ENCODE results near the gene IFNG-AS1. TPM values are rescaled to one million over a fixed set of nuclear protein-coding genes. Genes with fewer than 3 reads are reported as not detected.

IFNG-AS1 gene
- polyA plus RNA-seq: under 1 TPM in 1 of 4 donors, not detected in 3; 0.10 TPM
- long read RNA-seq, donor 1: 0 reads
- long read RNA-seq, donor 2: 0 reads
- long read RNA-seq, donor 3: 0 reads
- long read RNA-seq, donor 4: 0 reads
- long read RNA-seq, donor 5: 0 reads
- long read RNA-seq, donor 6: 0 reads
- long read RNA-seq, donor 7: 0 reads
- long read RNA-seq, donor 8: 0 reads
- long read RNA-seq, donor 9: 0 reads
- long read RNA-seq, donor 10: 0 reads

- FAIRE-seq (no peak), DNase-seq (no peak)
- Histone ChIP-seq H3K4me1 (ENCODE audit: control insufficient read depth in 3 of 3, insufficient read depth in 2 of 3, low read depth in 1 of 3, low read length in 2 of 3) (peaks cover 0 to 5% (median 0%) of the 10 kb centered on the region in 3 donors), H3K27me3 (ENCODE audit: control insufficient read depth in 3 of 3, insufficient read depth in 3 of 3, low read length in 3 of 3) (peaks cover 0 to 2% (median 0%) of the 10 kb centered on the region in 3 donors), H3K36me3 (ENCODE audit: control insufficient read depth in 3 of 3, insufficient read depth in 2 of 3, low read depth in 1 of 3, low read length in 3 of 3) (no peaks in the 10 kb centered on the region), H3K9me3 (ENCODE audit: control insufficient read depth in 2 of 2, insufficient read depth in 1 of 2, low read depth in 1 of 2, low read length in 1 of 2) (no peaks in the 10 kb centered on the region), H3K4me3 (ENCODE audit: low read depth in 1 of 3, low read length in 3 of 3) (no peak within 1 kb of the TSS), H3K27ac (ENCODE audit: low read depth in 1 of 3, low read length in 2 of 3) (peak within 1 kb of the TSS in 1 of 3 donors; percentile 55)
- 51 to 64% (median 60%) methylated on average over 7 of the region's 7 CpGs for WGBS, 3 donors
These were observed at the start of gene IFNG-AS1 for GRCh38 chr12:67989184-67989920. TSS of gene IFNG-AS1 (plus strand) at chr12:67989447.

GRCh38 chr12:67939611-67940010, 49.6 kb upstream of the IFNG-AS1 start:
- DNase-seq: no peak
- FAIRE-seq: no peak
- Histone ChIP-seq H3K27ac (ENCODE audit: low read depth in 1 of 3, low read length in 2 of 3) (no peak overlapping the region), H3K4me3 (ENCODE audit: low read depth in 1 of 3, low read length in 3 of 3) (no peak overlapping the region), H3K36me3 (ENCODE audit: control insufficient read depth in 3 of 3, insufficient read depth in 2 of 3, low read depth in 1 of 3, low read length in 3 of 3) (no peaks in the 10 kb centered on the region), H3K27me3 (ENCODE audit: control insufficient read depth in 3 of 3, insufficient read depth in 3 of 3, low read length in 3 of 3) (no peaks in the 10 kb centered on the region), H3K9me3 (ENCODE audit: control insufficient read depth in 2 of 2, insufficient read depth in 1 of 2, low read depth in 1 of 2, low read length in 1 of 2) (no peaks in the 10 kb centered on the region), H3K4me1 (ENCODE audit: control insufficient read depth in 3 of 3, insufficient read depth in 2 of 3, low read depth in 1 of 3, low read length in 2 of 3) (peaks cover 0 to 6% (median 0%) of the 10 kb centered on the region in 3 donors)
- WGBS, 3 donors: 66 to 78% (median 73%) methylated on average over 2 of the region's 2 CpGs

- Histone ChIP-seq H3K36me3 (ENCODE audit: control insufficient read depth in 3 of 3, insufficient read depth in 2 of 3, low read depth in 1 of 3, low read length in 3 of 3) (no peaks in the 10 kb centered on the region), H3K4me3 (ENCODE audit: low read depth in 1 of 3, low read length in 3 of 3) (no peak overlapping the region), H3K27me3 (ENCODE audit: control insufficient read depth in 3 of 3, insufficient read depth in 3 of 3, low read length in 3 of 3) (no peaks in the 10 kb centered on the region), H3K27ac (ENCODE audit: low read depth in 1 of 3, low read length in 2 of 3) (peak overlapping the region in 1 of 3 donors; percentile 66), H3K9me3 (ENCODE audit: control insufficient read depth in 2 of 2, insufficient read depth in 1 of 2, low read depth in 1 of 2, low read length in 1 of 2) (no peaks in the 10 kb centered on the region), H3K4me1 (ENCODE audit: control insufficient read depth in 3 of 3, insufficient read depth in 2 of 3, low read depth in 1 of 3, low read length in 2 of 3) (peaks cover 0 to 6% (median 0%) of the 10 kb centered on the region in 3 donors)
- DNase-seq (peak; percentile 57 to 58), FAIRE-seq (no peak)
- WGBS, 3 donors: 21 to 62% (median 37%) methylated on average over 3 of the region's 3 CpGs
These were observed 48.4 kb upstream of the IFNG-AS1 start for GRCh38 chr12:67940780-67941243.

GRCh38 chr12:67942724-67943123, 46.5 kb upstream of the IFNG-AS1 start:
- Histone ChIP-seq H3K36me3 (ENCODE audit: control insufficient read depth in 3 of 3, insufficient read depth in 2 of 3, low read depth in 1 of 3, low read length in 3 of 3) (no peaks in the 10 kb centered on the region), H3K9me3 (ENCODE audit: control insufficient read depth in 2 of 2, insufficient read depth in 1 of 2, low read depth in 1 of 2, low read length in 1 of 2) (no peaks in the 10 kb centered on the region), H3K27ac (ENCODE audit: low read depth in 1 of 3, low read length in 2 of 3) (no peak overlapping the region), H3K4me1 (ENCODE audit: control insufficient read depth in 3 of 3, insufficient read depth in 2 of 3, low read depth in 1 of 3, low read length in 2 of 3) (peaks cover 0 to 6% (median 0%) of the 10 kb centered on the region in 3 donors), H3K27me3 (ENCODE audit: control insufficient read depth in 3 of 3, insufficient read depth in 3 of 3, low read length in 3 of 3) (no peaks in the 10 kb centered on the region), H3K4me3 (ENCODE audit: low read depth in 1 of 3, low read length in 3 of 3) (no peak overlapping the region)
- DNase-seq (no peak), FAIRE-seq (no peak)
- 83 to 92% (median 92%) methylated on average over 3 of the region's 3 CpGs for whole genome bisulfite sequencing, 3 donors

GRCh38 chr12:67943141-67943892, 45.9 kb upstream of the IFNG-AS1 start:
- no peaks in the 10 kb centered on the region for H3K27me3 ChIP-seq (ENCODE audit: control insufficient read depth in 3 of 3, insufficient read depth in 3 of 3, low read length in 3 of 3)
- WGBS, 3 donors: 16 to 18% (median 17%) methylated on average over 5 of the region's 5 CpGs
- peak; percentile 80 to 87 for DNase-seq
- peak; percentile 85 for FAIRE-seq
- no peak overlapping the region for H3K4me3 ChIP-seq (ENCODE audit: low read depth in 1 of 3, low read length in 3 of 3)
- H3K36me3 ChIP-seq (ENCODE audit: control insufficient read depth in 3 of 3, insufficient read depth in 2 of 3, low read depth in 1 of 3, low read length in 3 of 3): no peaks in the 10 kb centered on the region
- no peaks in the 10 kb centered on the region for H3K9me3 ChIP-seq (ENCODE audit: control insufficient read depth in 2 of 2, insufficient read depth in 1 of 2, low read depth in 1 of 2, low read length in 1 of 2)
- H3K4me1 ChIP-seq (ENCODE audit: control insufficient read depth in 3 of 3, insufficient read depth in 2 of 3, low read depth in 1 of 3, low read length in 2 of 3): peaks cover 0 to 6% (median 0%) of the 10 kb centered on the region in 3 donors
- H3K27ac ChIP-seq (ENCODE audit: low read depth in 1 of 3, low read length in 2 of 3): no peak overlapping the region

- DNase-seq (no peak), FAIRE-seq (peak; percentile 44)
- 76 to 83% (median 83%) methylated on average over 5 of the region's 5 CpGs for WGBS, 3 donors
- Histone ChIP-seq H3K4me3 (ENCODE audit: low read depth in 1 of 3, low read length in 3 of 3) (no peak overlapping the region), H3K9me3 (ENCODE audit: control insufficient read depth in 2 of 2, insufficient read depth in 1 of 2, low read depth in 1 of 2, low read length in 1 of 2) (no peaks in the 10 kb centered on the region), H3K4me1 (ENCODE audit: control insufficient read depth in 3 of 3, insufficient read depth in 2 of 3, low read depth in 1 of 3, low read length in 2 of 3) (peaks cover 0 to 6% (median 0%) of the 10 kb centered on the region in 3 donors), H3K36me3 (ENCODE audit: control insufficient read depth in 3 of 3, insufficient read depth in 2 of 3, low read depth in 1 of 3, low read length in 3 of 3) (no peaks in the 10 kb centered on the region), H3K27me3 (ENCODE audit: control insufficient read depth in 3 of 3, insufficient read depth in 3 of 3, low read length in 3 of 3) (no peaks in the 10 kb centered on the region), H3K27ac (ENCODE audit: low read depth in 1 of 3, low read length in 2 of 3) (no peak overlapping the region)
These were observed 45.2 kb upstream of the IFNG-AS1 start for GRCh38 chr12:67944093-67944492.

GRCh38 chr12:67952787-67953186, 36.5 kb upstream of the IFNG-AS1 start:
- no peak overlapping the region for H3K27ac ChIP-seq (ENCODE audit: low read depth in 1 of 3, low read length in 2 of 3)
- FAIRE-seq: no peak
- H3K36me3 ChIP-seq (ENCODE audit: control insufficient read depth in 3 of 3, insufficient read depth in 2 of 3, low read depth in 1 of 3, low read length in 3 of 3): no peaks in the 10 kb centered on the region
- no peak overlapping the region for H3K4me3 ChIP-seq (ENCODE audit: low read depth in 1 of 3, low read length in 3 of 3)
- WGBS, 3 donors: 86 to 92% (median 92%) methylated on average over 2 of the region's 2 CpGs
- no peak for DNase-seq
- H3K4me1 ChIP-seq (ENCODE audit: control insufficient read depth in 3 of 3, insufficient read depth in 2 of 3, low read depth in 1 of 3, low read length in 2 of 3): no peaks in the 10 kb centered on the region
- no peaks in the 10 kb centered on the region for H3K27me3 ChIP-seq (ENCODE audit: control insufficient read depth in 3 of 3, insufficient read depth in 3 of 3, low read length in 3 of 3)
- H3K9me3 ChIP-seq (ENCODE audit: control insufficient read depth in 2 of 2, insufficient read depth in 1 of 2, low read depth in 1 of 2, low read length in 1 of 2): peaks cover 0 to 3% of the 10 kb centered on the region in 2 donors

- Histone ChIP-seq H3K36me3 (ENCODE audit: control insufficient read depth in 3 of 3, insufficient read depth in 2 of 3, low read depth in 1 of 3, low read length in 3 of 3) (no peaks in the 10 kb centered on the region), H3K4me3 (ENCODE audit: low read depth in 1 of 3, low read length in 3 of 3) (no peak overlapping the region), H3K9me3 (ENCODE audit: control insufficient read depth in 2 of 2, insufficient read depth in 1 of 2, low read depth in 1 of 2, low read length in 1 of 2) (peaks cover 0 to 3% of the 10 kb centered on the region in 2 donors), H3K27ac (ENCODE audit: low read depth in 1 of 3, low read length in 2 of 3) (no peak overlapping the region), H3K4me1 (ENCODE audit: control insufficient read depth in 3 of 3, insufficient read depth in 2 of 3, low read depth in 1 of 3, low read length in 2 of 3) (no peaks in the 10 kb centered on the region), H3K27me3 (ENCODE audit: control insufficient read depth in 3 of 3, insufficient read depth in 3 of 3, low read length in 3 of 3) (peaks cover 0 to 3% (median 0%) of the 10 kb centered on the region in 3 donors)
- FAIRE-seq (no peak), DNase-seq (no peak)
- WGBS, 3 donors: 41 to 49% (median 49%) methylated on average over 4 of the region's 4 CpGs
These were observed 31.9 kb upstream of the IFNG-AS1 start for GRCh38 chr12:67957383-67957782.
